GM12878 (cell line): ENCODE measurements around the gene AAMP. TPM values are rescaled to one million over a fixed set of nuclear protein-coding genes. Genes with fewer than 3 reads are reported as not detected.
A peak's percentile ranks its signal among the peaks of the same experiment; 100 is the strongest.

Source experiments
- BCL11A ChIP-seq: IDR thresholded peaks from 2 replicates; pipeline ENCODE4 v1.6.1; 2011; ENCODE audit warnings: low read depth, low read length
- BCLAF1 ChIP-seq: fragments of 450-650 bp; IDR thresholded peaks from 2 replicates; pipeline ENCODE4 v1.6.1; 2017; ENCODE audit warnings: antibody characterized with exemption, mild to moderate bottlenecking, moderate library complexity
- CREM ChIP-seq: IDR thresholded peaks from 2 replicates; pipeline ENCODE4 v1.6.1; 2014; ENCODE audit warnings: antibody characterized with exemption, low read depth
- E2F8 ChIP-seq: fragments of 450-650 bp; IDR thresholded peaks from 2 replicates; pipeline ENCODE4 v1.6.1; 2018; ENCODE audit warnings: mild to moderate bottlenecking, low read depth, moderate library complexity; ENCODE audit not compliant: partially characterized antibody
- HCFC1 ChIP-seq: fragments of 150-350 bp; IDR thresholded peaks from 2 replicates; pipeline ENCODE4 v1.6.1; 2014; ENCODE audit warnings: low read length
- HDGF ChIP-seq: fragments of 450-650 bp; IDR thresholded peaks from 2 replicates; pipeline ENCODE4 v1.6.1; 2016; ENCODE audit warnings: antibody characterized with exemption
- KAT2A ChIP-seq: conservative IDR thresholded peaks from 2 replicates; pipeline ENCODE4 v1.6.1; 2011; ENCODE audit warnings: low read depth, low read length; ENCODE audit not compliant: control insufficient read depth
- KDM1A ChIP-seq: fragments of 200-600 bp; sonication (generic); IDR thresholded peaks from 2 replicates; pipeline ENCODE4 v1.6.1; 2016; ENCODE audit warnings: borderline replicate concordance
- MYC ChIP-seq: IDR thresholded peaks from 2 replicates; pipeline ENCODE4 v1.6.1; 2011; ENCODE audit warnings: mild to moderate bottlenecking, low read length, moderate library complexity, inconsistent platforms; ENCODE audit not compliant: insufficient read depth, insufficient replicate concordance, insufficient read length, severe bottlenecking
- NFYB ChIP-seq: IDR thresholded peaks from 2 replicates; pipeline ENCODE4 v1.6.1; 2011; ENCODE audit warnings: low read depth, mild to moderate bottlenecking, low read length, improper control_type of control experiment, moderate library complexity; ENCODE audit not compliant: insufficient read depth
- PAX8 ChIP-seq: fragments of 450-650 bp; IDR thresholded peaks from 2 replicates; pipeline ENCODE4 v1.6.1; 2017; ENCODE audit warnings: mild to moderate bottlenecking, moderate library complexity
- POLR2AphosphoS2 ChIP-seq: IDR thresholded peaks from 2 replicates; pipeline ENCODE4 v1.6.1; 2011; ENCODE audit warnings: low read depth, mild to moderate bottlenecking, low read length, improper control_type of control experiment, moderate library complexity
- POLR2AphosphoS5 ChIP-seq: IDR thresholded peaks from 2 replicates; pipeline ENCODE4 v1.6.1; 2011; ENCODE audit warnings: mild to moderate bottlenecking, low read length, inconsistent platforms
- RAD51 ChIP-seq: fragments of 450-650 bp; IDR thresholded peaks from 2 replicates; pipeline ENCODE4 v1.6.1; 2016; ENCODE audit warnings: moderate library complexity, mild to moderate bottlenecking, inconsistent platforms
- SMARCA5 ChIP-seq: fragments of 450-650 bp; IDR thresholded peaks from 2 replicates; pipeline ENCODE4 v1.6.1; 2017; ENCODE audit warnings: mild to moderate bottlenecking
- YY1 ChIP-seq: IDR thresholded peaks from 2 replicates; pipeline ENCODE4 v1.6.1; 2011; ENCODE audit warnings: low read depth, mild to moderate bottlenecking, low read length
- ZBTB4 ChIP-seq: fragments of 450-650 bp; formaldehyde crosslinking; IDR thresholded peaks from 2 replicates; pipeline ENCODE4 v1.4.0; 2022; ENCODE audit warnings: mild to moderate bottlenecking, moderate library complexity
- ZNF274 ChIP-seq: IDR thresholded peaks from one replicate; pipeline ENCODE4 v1.8.0; 2011; ENCODE audit not compliant: insufficient read length, insufficient read depth
- ZSCAN29 ChIP-seq: fragments of 450-650 bp; IDR thresholded peaks from 2 replicates; pipeline ENCODE4 v1.6.1; 2017; ENCODE audit warnings: mild to moderate bottlenecking, moderate library complexity
- polyA plus RNA-seq, 11 experiments: library from polyadenylated mRNA; depleted of rRNA in 4 of 11; unstranded in 6 of 11; stranded (reverse) in 5 of 11; fragments of >200 nt; fragmentation: Nextera tagmentation in 4 of 11; fragmentation: Illumina TruSeq in 1 of 11; extraction: Ambion mirVana in 4 of 11; extraction: Trizol in 1 of 11; gene quantifications; 1 replicate in 1 of 11; 2 replicates in 10 of 11; pipeline versions ENCODE4 v1.2.1 to v1.2.3, GENCODE V29; 2011 to 2016; ENCODE audit warnings: inconsistent platforms in 2 of 11, missing spikeins in 2 of 11, low read depth in 1 of 11
- total RNA-seq, 4 experiments: library from RNA; depleted of rRNA in 3 of 4; stranded (reverse); fragments of >200 nt in 3 of 4; fragmentation: Illumina TruSeq in 1 of 4; extraction: Trizol in 1 of 4; gene quantifications; 2 replicates each; pipeline versions ENCODE4 v1.2.1 to v1.2.3, GENCODE V29; 2013 to 2021
- TF ChIP-seq, protein P1 (sequence below): fragments of 150-350 bp; IDR thresholded peaks from 2 replicates; pipeline ENCODE4 v1.6.1; 2014; ENCODE audit warnings: mild to moderate bottlenecking, low read depth, low read length

AAMP gene
- total and polyA plus RNA-seq, 10 of the 15 experiments (the other 5 are each of a cell fraction or from before 2014, with no cell fraction given) = 4.4 to 140 (median 81.9) TPM

- TF ChIP-seq, protein P1, sequence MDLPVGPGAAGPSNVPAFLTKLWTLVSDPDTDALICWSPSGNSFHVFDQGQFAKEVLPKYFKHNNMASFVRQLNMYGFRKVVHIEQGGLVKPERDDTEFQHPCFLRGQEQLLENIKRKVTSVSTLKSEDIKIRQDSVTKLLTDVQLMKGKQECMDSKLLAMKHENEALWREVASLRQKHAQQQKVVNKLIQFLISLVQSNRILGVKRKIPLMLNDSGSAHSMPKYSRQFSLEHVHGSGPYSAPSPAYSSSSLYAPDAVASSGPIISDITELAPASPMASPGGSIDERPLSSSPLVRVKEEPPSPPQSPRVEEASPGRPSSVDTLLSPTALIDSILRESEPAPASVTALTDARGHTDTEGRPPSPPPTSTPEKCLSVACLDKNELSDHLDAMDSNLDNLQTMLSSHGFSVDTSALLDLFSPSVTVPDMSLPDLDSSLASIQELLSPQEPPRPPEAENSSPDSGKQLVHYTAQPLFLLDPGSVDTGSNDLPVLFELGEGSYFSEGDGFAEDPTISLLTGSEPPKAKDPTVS = 0 out of 2 replicates have a peak, but pooled peaks have one; percentile 62
- TF ChIP-seq MYC = no peak
- no peak for TF ChIP-seq KDM1A
- TF ChIP-seq CREM = peak; percentile 95
- TF ChIP-seq E2F8 = peak; percentile 57
- TF ChIP-seq BCLAF1 = no peak
- no peak for TF ChIP-seq PAX8
- no peak for TF ChIP-seq KAT2A
- TF ChIP-seq SMARCA5 = peak; percentile 56; the same call in 1 of the 2 replicates
- no peak for TF ChIP-seq HDGF
- TF ChIP-seq ZSCAN29 = no peak
- TF ChIP-seq ZNF274 = no peak
- no peak for TF ChIP-seq BCL11A
- TF ChIP-seq NFYB = peak; percentile 88
- peak; percentile 98 for TF ChIP-seq HCFC1
- no peak for TF ChIP-seq ZBTB4 (CRISPR knock-in tag)
- no peak; the same call in 1 of the 2 replicates for TF ChIP-seq POLR2AphosphoS2
- TF ChIP-seq POLR2AphosphoS5 = peak; percentile 85; the same call in 1 of the 2 replicates
- TF ChIP-seq YY1 = peak; percentile 98
- peak; percentile 77 for TF ChIP-seq RAD51
Observed at GRCh38 chr2:218269900-218270720, at the start of gene AAMP, which contains the start of gene PNKD (continued).
